ENCODE results near the gene TLE4. TPM values are rescaled to one million over a fixed set of nuclear protein-coding genes. Genes with fewer than 3 reads are reported as not detected.

Gene TLE4
- total RNA-seq, 1 donor from 2014 or later = 20.7 TPM

DNA sequence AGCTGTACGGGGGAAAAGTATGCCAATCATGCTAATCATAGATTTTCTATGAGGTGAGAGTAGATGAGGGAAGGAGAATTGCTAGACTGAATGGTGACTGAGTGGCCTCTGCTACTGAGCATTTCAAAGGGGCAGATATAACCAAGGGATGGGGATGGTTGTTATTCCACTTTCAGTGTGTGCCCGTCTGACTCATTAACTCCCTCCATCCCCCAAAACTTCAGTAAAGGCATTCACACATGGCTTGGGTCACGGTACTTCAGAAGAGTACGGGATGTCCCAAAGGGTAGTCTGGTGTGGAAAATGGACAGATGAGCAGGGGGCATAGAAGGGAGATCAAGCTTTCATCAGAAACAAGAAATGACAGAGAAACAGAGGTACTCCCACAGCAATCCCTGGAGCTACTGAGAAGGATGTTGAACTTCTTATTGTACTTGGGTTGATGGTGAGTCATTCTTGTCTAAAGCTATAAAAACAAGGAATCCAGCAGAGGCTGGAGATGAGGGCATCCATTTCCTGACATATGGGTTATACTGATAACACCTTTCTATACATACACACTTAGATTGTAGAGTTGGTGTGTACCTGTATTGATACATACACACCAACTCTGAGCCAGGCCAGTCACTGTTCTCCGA lies 8.9 kb upstream of the TLE4 start:
- Mint-ChIP-seq H3K9me3 (no peaks in the 10 kb centered on the region), H3K36me3 (ENCODE audit: low read depth) (no peaks in the 10 kb centered on the region), H3K4me3 (ENCODE audit: low read depth) (no peak overlapping the region), H3K4me1 (ENCODE audit: low read depth) (peaks cover 5% of the 10 kb centered on the region), H3K27me3 (ENCODE audit: low read depth) (peaks cover 28% of the 10 kb centered on the region), H3K27ac (no peak overlapping the region)
- intact Hi-C loops (cut with micrococcal nuclease) = no loop called here
- no peak for DNase-seq (ENCODE audit: low spot score)

DNA sequence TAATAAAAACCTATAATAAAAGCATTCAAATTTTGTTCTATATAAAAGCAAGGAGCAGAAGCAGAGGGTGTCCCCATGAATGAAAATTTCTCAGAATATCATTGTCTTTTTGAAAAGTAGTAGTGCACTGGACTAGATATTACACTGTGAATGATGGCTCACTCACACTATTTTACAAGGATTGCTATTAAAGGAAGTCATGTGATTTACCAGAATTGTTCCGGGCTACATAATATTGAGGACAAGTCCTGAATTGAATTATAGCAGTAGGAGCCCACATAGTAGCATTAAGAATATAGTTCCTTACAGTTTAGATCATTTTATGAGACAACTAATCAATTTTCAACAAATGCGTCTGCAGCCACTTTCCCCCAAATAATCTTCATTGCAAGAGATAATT lies 7.7 kb upstream of the TLE4 start:
- intact Hi-C loops (cut with micrococcal nuclease) = no loop called here
- Mint-ChIP-seq H3K9me3 (no peaks in the 10 kb centered on the region), H3K27me3 (ENCODE audit: low read depth) (peaks cover 25% of the 10 kb centered on the region), H3K4me1 (ENCODE audit: low read depth) (peaks cover 5% of the 10 kb centered on the region), H3K4me3 (ENCODE audit: low read depth) (no peak overlapping the region), H3K27ac (no peak overlapping the region), H3K36me3 (ENCODE audit: low read depth) (no peaks in the 10 kb centered on the region)
- DNase-seq (ENCODE audit: low spot score) = no peak

DNA sequence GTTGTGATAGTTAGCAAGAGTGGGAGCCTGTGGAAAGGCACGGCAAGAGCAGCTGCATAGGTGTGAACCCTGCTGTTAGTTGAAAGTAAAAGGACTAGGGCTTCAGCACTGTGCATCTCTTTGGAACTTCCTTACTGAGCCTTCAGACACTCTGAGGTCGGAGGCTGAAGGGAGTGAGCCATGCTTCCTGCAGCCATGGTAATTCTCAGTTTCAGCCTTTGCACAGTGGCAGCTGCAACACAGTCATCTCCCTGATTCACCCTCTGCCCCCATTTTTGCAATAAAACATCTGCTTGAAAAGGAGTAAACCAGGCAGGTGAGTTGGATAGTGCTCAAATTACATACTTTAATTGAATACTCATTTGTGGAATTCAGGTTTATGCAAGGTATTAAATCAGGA lies 6.5 kb upstream of the TLE4 start:
- Mint-ChIP-seq H3K4me3 (ENCODE audit: low read depth) (no peak overlapping the region), H3K4me1 (ENCODE audit: low read depth) (peaks cover 11% of the 10 kb centered on the region), H3K27ac (no peak overlapping the region), H3K27me3 (ENCODE audit: low read depth) (peaks cover 21% of the 10 kb centered on the region), H3K36me3 (ENCODE audit: low read depth) (no peaks in the 10 kb centered on the region), H3K9me3 (no peaks in the 10 kb centered on the region)
- no peak for DNase-seq (ENCODE audit: low spot score)
- intact Hi-C loops (cut with micrococcal nuclease) = no loop called here

DNA sequence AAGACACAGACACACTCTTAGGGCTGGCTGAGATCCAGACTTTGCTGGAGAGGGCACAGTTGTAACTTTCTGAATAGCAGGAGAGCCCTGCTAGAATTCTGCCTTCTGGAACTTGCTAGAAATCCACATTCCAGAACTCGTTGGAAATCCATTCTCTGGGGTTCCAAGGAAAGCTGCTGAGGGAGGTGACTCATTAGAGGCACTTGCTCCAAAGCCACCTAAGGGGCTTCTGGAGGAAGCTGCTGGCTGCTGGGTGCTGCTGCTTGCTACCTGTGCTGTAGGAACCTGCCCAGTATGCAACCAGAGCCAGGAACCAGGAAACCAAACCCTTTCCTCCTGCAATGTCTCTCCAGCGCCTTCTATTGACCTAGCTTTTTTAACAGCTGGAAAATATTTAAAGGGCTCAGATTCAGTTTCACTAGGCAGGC lies 4.1 kb upstream of the TLE4 start:
- H3K4me3 Mint-ChIP-seq (ENCODE audit: low read depth) = no peak overlapping the region
- H3K36me3 Mint-ChIP-seq (ENCODE audit: low read depth) = no peaks in the 10 kb centered on the region
- peaks cover 11% of the 10 kb centered on the region for H3K4me1 Mint-ChIP-seq (ENCODE audit: low read depth)
- no peak overlapping the region for H3K27ac Mint-ChIP-seq
- no peaks in the 10 kb centered on the region for H3K9me3 Mint-ChIP-seq
- peaks cover 18% of the 10 kb centered on the region for H3K27me3 Mint-ChIP-seq (ENCODE audit: low read depth)
- intact Hi-C loops (cut with micrococcal nuclease) = no loop called here
- DNase-seq (ENCODE audit: low spot score) = no peak

DNA sequence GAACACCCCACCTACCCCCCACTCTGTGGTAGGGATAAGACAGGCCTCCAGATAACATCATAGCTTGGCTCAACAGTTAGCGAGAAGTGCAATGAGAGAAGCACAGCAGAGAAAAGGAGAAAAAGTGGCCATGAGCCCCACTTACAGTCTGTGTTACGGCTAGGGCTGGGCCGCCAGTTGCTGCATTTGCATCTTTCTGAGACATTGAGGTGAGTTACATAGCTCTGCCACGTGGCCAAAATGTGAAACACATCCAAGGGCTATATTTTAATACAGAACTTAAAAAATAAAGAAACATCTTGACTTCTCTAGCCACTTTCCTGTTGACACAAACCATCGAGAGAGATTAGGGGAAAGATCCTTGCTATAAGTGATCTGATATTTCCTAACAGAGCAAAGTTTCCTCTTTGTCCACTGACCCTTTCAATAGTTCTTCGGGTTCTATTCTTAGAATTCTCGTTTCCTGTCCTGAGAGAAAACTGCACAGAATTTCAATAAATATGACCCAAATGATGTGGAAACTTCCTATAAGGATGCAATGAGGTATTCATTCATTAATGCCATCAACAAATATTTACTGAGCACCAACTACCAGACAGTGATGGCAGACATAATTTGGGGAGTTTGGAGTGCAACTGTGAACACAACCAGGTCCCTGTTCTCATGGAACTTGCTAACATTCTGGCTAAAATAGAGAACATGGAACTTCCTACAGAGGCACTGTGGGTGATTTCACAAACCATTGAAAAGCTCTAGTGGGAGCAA lies 3.2 kb upstream of the TLE4 start:
- Mint-ChIP-seq H3K27me3 (ENCODE audit: low read depth) (peaks cover 14% of the 10 kb centered on the region), H3K36me3 (ENCODE audit: low read depth) (peaks cover under 1% of the 10 kb centered on the region), H3K9me3 (no peaks in the 10 kb centered on the region), H3K4me3 (ENCODE audit: low read depth) (no peak overlapping the region), H3K4me1 (ENCODE audit: low read depth) (peaks cover 12% of the 10 kb centered on the region), H3K27ac (no peak overlapping the region)
- no peak for DNase-seq (ENCODE audit: low spot score)
- intact Hi-C loops (cut with micrococcal nuclease) = no loop called here

DNA sequence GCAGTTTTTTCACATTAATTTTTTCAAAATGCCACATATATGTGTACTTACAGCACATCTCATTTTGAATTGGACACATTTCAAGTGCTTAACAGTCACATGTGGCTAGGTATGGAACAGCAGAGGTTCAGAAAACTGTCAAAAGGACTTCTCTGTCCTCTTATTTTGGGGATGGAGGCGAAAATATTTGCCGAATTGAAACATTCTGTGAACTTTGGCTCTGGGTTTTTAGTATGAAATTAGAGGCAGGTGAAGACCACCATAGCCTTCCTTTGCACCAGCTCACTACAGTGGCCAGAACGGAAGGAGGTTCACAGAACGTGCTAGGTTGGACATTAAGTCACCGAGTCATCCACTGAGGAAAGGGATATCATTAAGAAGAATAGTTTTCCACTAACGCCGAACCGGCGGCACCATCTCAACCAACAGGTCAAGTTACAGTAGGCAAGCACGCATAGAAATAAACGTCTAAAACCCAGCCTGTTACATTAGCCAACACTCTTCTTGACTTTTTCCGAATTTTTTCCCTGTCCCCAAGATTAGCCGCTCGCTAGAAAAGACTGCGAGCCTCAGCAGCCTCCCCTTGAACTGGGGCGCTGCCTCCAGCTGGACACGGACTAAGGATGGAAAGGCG lies 1.8 kb upstream of the TLE4 start:
- H3K4me1 Mint-ChIP-seq (ENCODE audit: low read depth) = peaks cover 23% of the 10 kb centered on the region
- peak overlapping the region; percentile 45 for H3K27ac Mint-ChIP-seq
- DNase-seq (ENCODE audit: low spot score) = no peak
- no peaks in the 10 kb centered on the region for H3K9me3 Mint-ChIP-seq
- peaks cover 14% of the 10 kb centered on the region for H3K27me3 Mint-ChIP-seq (ENCODE audit: low read depth)
- intact Hi-C loops (cut with micrococcal nuclease) = loop anchor here (5.0 kb wide), 3 partner anchors 127 to 312 kb away; no protein-coding TSS in a partner anchor
- H3K4me3 Mint-ChIP-seq (ENCODE audit: low read depth) = no peak overlapping the region
- H3K36me3 Mint-ChIP-seq (ENCODE audit: low read depth) = peaks cover 15% of the 10 kb centered on the region

DNA sequence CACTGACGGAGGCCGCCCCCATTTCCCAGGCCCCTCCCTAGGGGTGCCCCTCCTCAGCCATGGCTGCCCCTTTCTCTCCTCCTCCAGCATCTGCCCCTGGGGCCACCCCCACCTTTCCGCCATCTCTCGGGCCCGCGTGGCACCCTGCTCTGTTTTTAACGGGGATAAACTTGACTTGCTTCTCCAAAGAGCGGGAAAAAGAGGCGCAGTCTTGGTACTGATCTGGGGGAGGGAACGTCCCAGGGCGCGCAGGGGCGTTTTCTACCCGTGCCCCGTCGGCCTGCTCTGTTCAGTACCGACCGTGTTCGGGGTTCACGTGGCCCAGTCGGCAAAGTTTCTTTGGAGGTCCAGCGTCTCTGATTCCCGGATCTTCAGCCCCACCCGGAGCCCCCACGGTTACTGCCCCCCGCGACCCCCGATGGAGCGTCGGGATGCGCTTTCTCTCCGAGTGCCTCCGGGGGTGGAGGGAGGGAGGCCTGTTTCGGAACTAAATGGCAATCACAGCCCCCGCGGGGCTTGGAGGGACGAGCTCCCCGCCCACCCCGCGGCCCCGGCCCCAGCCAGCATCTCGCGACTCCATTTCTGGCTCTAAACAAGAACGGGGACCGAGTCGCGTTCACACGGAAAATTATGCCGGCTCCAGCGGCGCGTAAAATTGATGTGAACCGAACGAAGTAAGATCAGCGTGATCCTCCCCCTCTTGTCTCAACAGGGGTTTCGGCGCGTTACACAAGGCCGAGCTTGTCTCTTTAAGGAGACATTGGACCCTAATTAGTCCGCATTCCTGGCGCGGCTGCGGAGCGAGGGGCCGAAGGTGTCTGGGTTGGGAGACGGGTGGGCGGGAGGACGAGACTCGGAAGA lies 1.1 kb upstream of the TLE4 start:
- peak; percentile 38 for DNase-seq (ENCODE audit: low spot score)
- intact Hi-C loops (cut with micrococcal nuclease) = loop anchor here (1.0 to 5.0 kb wide), 7 partner anchors 12 to 312 kb away; no protein-coding TSS in a partner anchor
- peaks cover 14% of the 10 kb centered on the region for H3K27me3 Mint-ChIP-seq (ENCODE audit: low read depth)
- peak overlapping the region; percentile 45 for H3K27ac Mint-ChIP-seq
- no peak overlapping the region for H3K4me3 Mint-ChIP-seq (ENCODE audit: low read depth)
- H3K36me3 Mint-ChIP-seq (ENCODE audit: low read depth) = peaks cover 18% of the 10 kb centered on the region
- H3K9me3 Mint-ChIP-seq = no peaks in the 10 kb centered on the region
- H3K4me1 Mint-ChIP-seq (ENCODE audit: low read depth) = peaks cover 21% of the 10 kb centered on the region

DNA sequence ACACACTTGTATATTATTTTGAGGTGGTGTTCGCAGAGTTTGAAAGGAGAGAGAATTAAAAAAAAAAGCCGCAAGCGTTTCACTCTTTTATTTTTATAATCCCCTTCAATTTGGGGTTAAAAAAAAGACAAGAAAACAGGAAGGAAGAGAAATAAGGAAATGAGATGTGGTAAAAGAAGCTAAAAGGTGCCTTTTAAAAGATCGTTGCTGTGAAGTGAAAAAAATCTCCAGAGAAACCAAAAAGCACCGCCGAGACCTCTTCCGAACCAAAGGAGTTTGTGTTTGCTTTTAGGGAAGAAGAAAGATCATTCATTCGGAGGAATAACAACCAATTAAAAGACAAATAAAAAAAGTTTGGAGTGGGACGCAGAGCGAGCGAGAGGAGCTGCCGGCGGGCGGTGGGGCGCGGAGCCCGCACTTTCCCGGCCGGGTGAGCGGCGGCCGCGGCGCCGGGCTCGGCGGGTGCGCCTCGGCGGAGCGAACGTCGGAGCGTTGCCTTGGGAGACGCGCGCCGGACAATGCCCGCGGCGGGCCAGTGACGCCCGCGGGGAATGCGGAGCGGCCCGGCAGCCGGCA lies 355 bp downstream of the TLE4 start:
- Mint-ChIP-seq H3K27ac (no peak overlapping the region), H3K27me3 (ENCODE audit: low read depth) (peaks cover 3% of the 10 kb centered on the region), H3K9me3 (no peaks in the 10 kb centered on the region), H3K36me3 (ENCODE audit: low read depth) (peaks cover 28% of the 10 kb centered on the region), H3K4me3 (ENCODE audit: low read depth) (no peak overlapping the region), H3K4me1 (ENCODE audit: low read depth) (peaks cover 31% of the 10 kb centered on the region)
- intact Hi-C loops (cut with micrococcal nuclease) = loop anchor here (2.0 to 5.0 kb wide), 4 partner anchors 21 to 310 kb away; no protein-coding TSS in a partner anchor
- DNase-seq (ENCODE audit: low spot score) = no peak

DNA sequence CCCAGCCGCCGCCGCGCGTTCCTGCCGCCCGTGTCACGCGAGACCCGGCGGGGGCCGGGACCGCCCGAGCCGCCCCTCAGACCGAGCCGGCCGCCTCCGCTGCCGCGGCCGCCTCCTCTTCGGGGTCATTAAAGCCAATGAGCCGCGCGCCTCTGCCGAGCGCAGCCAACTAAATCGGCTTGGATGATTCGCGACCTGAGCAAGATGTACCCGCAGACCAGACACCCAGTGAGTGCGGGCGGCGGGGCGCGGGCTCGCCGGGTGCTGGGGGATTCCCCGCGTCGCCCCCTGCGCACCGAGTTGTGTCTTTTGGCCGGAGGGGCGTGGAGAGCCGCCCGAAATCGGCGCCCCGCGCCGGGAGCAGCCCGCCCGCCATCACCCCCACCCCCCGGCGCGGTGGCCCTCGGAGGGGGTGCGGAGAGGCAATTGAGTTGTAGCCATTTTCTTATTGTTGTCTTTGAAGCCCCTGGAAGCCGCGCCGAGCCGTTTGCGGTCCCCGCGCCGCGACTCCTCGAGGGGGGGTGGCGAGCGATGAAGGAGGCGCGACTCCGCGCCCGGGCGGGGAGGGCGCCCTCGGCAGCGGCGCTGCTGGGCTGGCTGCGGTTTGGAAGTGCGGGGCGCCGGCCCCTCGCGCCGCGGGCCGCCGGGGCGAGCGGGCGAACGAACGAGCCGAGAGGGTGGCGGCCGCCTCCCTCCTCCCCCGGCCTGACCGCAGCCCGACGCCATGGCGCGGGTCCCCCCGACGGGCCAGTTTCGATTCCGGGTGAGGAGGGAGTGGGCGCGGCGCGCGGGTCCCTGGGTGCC lies 1.0 kb downstream of the TLE4 start:
- Mint-ChIP-seq H3K4me1 (ENCODE audit: low read depth) (peaks cover 37% of the 10 kb centered on the region), H3K36me3 (ENCODE audit: low read depth) (peaks cover 35% of the 10 kb centered on the region), H3K4me3 (ENCODE audit: low read depth) (peak overlapping the region; percentile 88), H3K27me3 (ENCODE audit: low read depth) (no peaks in the 10 kb centered on the region), H3K27ac (no peak overlapping the region), H3K9me3 (no peaks in the 10 kb centered on the region)
- peak; percentile 61 for DNase-seq (ENCODE audit: low spot score)
- intact Hi-C loops (cut with micrococcal nuclease) = loop anchor here (2.0 to 5.0 kb wide), 4 partner anchors 20 to 309 kb away; no protein-coding TSS in a partner anchor

DNA sequence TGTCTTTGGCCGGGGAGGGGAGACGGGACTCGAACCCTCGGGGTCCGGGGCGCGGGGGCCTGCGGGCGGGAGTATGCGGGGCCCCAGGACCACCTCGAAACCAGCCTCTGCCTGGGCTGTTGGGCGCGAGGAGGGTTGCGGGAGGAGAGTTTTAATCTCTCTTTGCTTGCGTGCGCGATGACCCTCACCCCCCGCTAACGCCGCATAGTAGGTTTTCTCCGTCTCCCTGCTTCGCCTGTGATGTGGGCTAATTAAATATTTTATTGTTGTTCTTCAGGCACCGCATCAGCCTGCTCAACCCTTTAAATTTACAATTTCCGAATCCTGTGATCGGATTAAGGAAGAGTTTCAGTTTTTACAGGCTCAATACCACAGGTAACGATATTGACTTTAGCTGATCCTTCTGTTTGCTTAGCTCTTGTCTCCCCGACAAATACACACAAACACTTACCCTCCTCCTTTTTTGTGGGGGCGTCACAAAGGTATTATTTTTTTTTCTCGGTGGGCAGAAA lies 1.7 kb downstream of the TLE4 start:
- Mint-ChIP-seq H3K9me3 (no peaks in the 10 kb centered on the region), H3K4me1 (ENCODE audit: low read depth) (peaks cover 43% of the 10 kb centered on the region), H3K36me3 (ENCODE audit: low read depth) (peaks cover 40% of the 10 kb centered on the region), H3K27ac (peak overlapping the region; percentile 56), H3K27me3 (ENCODE audit: low read depth) (no peaks in the 10 kb centered on the region), H3K4me3 (ENCODE audit: low read depth) (peak overlapping the region; percentile 88)
- intact Hi-C loops (cut with micrococcal nuclease) = loop anchor here (2.0 to 5.0 kb wide), 4 partner anchors 19 to 309 kb away; no protein-coding TSS in a partner anchor
- DNase-seq (ENCODE audit: low spot score) = no peak

DNA sequence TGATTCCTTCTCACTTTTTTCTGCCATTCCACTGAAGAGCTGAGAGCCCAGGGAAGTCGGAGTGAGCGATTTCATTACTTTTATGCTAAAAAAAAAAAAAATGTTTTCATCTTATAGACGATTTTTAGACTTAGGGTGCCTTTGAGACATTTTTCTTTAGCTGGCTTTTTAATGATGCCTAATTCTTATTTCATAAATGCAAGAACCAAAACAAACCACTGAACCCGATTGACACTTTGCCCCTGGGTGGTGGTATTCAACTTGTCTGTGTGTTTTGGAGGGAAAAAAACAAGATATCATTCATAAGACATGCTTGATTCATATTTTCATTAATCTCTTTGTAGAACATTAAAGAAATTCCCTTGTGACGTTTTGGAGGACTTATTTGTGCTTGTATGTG lies 2.4 kb downstream of the TLE4 start:
- H3K4me1 Mint-ChIP-seq (ENCODE audit: low read depth) = peaks cover 50% of the 10 kb centered on the region
- no peak for DNase-seq (ENCODE audit: low spot score)
- H3K36me3 Mint-ChIP-seq (ENCODE audit: low read depth) = peaks cover 46% of the 10 kb centered on the region
- H3K4me3 Mint-ChIP-seq (ENCODE audit: low read depth) = peak overlapping the region; percentile 88
- no peaks in the 10 kb centered on the region for H3K9me3 Mint-ChIP-seq
- peak overlapping the region; percentile 60 for H3K27ac Mint-ChIP-seq
- H3K27me3 Mint-ChIP-seq (ENCODE audit: low read depth) = no peaks in the 10 kb centered on the region
- intact Hi-C loops (cut with micrococcal nuclease) = loop anchor here (5.0 kb wide), 3 partner anchors 123 to 308 kb away; no protein-coding TSS in a partner anchor
